Tibial artery (tissue), 4 donors: Measurements from ENCODE around the gene ABCF3.
A peak's percentile ranks its signal among the peaks of the same experiment; 100 is the strongest.

Experiments used
- DNase-seq, 2 donors: peaks; one replicate each; pipeline ENCODE4 v3.0.0-alpha.2; 2019
- H3K27ac ChIP-seq, 2 donors: fragments of 200-600 bp; sonication (generic) in 1 of 2; 1 replicate in 1 of 2; 2 replicates in 1 of 2; pipeline ENCODE4 v1.5.1; 2018 to 2019; ENCODE audit warnings: mild to moderate bottlenecking in 1 of 2
- H3K27me3 ChIP-seq, 2 donors: fragments of 200-600 bp; sonication (generic) in 1 of 2; one replicate each; pipeline versions ENCODE4 v1.5.1 to v1.6.0; 2016 to 2019
- H3K36me3 ChIP-seq, 3 donors: fragments of 200-600 bp; sonication (generic) in 2 of 3; one replicate each; pipeline ENCODE4 v1.5.1; 2016 to 2019; ENCODE audit warnings: mild to moderate bottlenecking in 2 of 3
- H3K4me1 ChIP-seq, 4 donors: fragments of 200-600 bp; sonication (generic) in 2 of 4; 1 replicate in 3 of 4; 2 replicates in 1 of 4; pipeline ENCODE4 v1.5.1; 2016 to 2019
- H3K4me3 ChIP-seq, 2 donors: fragments of 200-600 bp; sonication (generic) in 1 of 2; 1 replicate in 1 of 2; 2 replicates in 1 of 2; pipeline ENCODE4 v1.5.1; 2018 to 2019; ENCODE audit warnings: mild to moderate bottlenecking in 2 of 2
- H3K9me3 ChIP-seq, 3 donors: fragments of 200-600 bp; sonication (generic) in 1 of 3; one replicate each; pipeline ENCODE4 v1.5.1; 2016 to 2019
- CTCF ChIP-seq, 2 experiments: fragments of 200-600 bp in 1 of 2; fragments of 450-650 bp in 1 of 2; IDR thresholded peaks; one replicate each; pipeline ENCODE4 v1.5.1; 2017 to 2019; ENCODE audit warnings: antibody characterized with exemption in 2 of 2, mild to moderate bottlenecking in 1 of 2, moderate library complexity in 1 of 2
- intact Hi-C: fragments of 100-400 bp; cut with DNase I; formaldehyde crosslinking; loops from one replicate; pipeline ENCODE4 v1.15.0; 2023; ENCODE audit warnings: low total_unique reads

ABCF3 gene

GRCh38 chr3:184186184-184186901 lies at the start of gene ABCF3:
ABCF3 (plus strand) TSS chr3:184186199; CDS start chr3:184186208, 9 bp downstream.
- TF ChIP-seq CTCF (IDR thresholded peaks at IDR 0.05): no peak
- intact Hi-C loops: loop anchor here (5.0 kb wide), 2 partner anchors 34 to 61 kb away; partner anchors contain the start of genes ALG3 and EEF1AKMT4
- peak in 1 of 2 donors; percentile 77 for DNase-seq

GRCh38 chr3:184140436-184140835 lies 45.6 kb upstream of the ABCF3 start:
- Histone ChIP-seq H3K27ac (no peak overlapping the region), H3K4me3 (no peak overlapping the region), H3K4me1 (peaks cover 0 to 20% (median 12%) of the 10 kb centered on the region in 4 donors), H3K9me3 (no peaks in the 10 kb centered on the region), H3K36me3 (peaks cover 57 to 81% (median 75%) of the 10 kb centered on the region in 3 donors), H3K27me3 (no peaks in the 10 kb centered on the region)
- TF ChIP-seq CTCF (IDR thresholded peaks at IDR 0.05): no peak
- intact Hi-C loops: no loop called here
- no peak for DNase-seq

More at GRCh38 chr3:184186184-184186901, at the start of gene ABCF3:
- H3K9me3 ChIP-seq: no peaks in the 10 kb centered on the region
- peaks cover 57 to 69% (median 63%) of the 10 kb centered on the region in 3 donors for H3K36me3 ChIP-seq
- peaks cover 0 to 30% (median 23%) of the 10 kb centered on the region in 4 donors for H3K4me1 ChIP-seq
- H3K4me3 ChIP-seq: peak within 1 kb of the TSS; percentile 77 to 83
- peak within 1 kb of the TSS; percentile 87 for H3K27ac ChIP-seq
- no peaks in the 10 kb centered on the region for H3K27me3 ChIP-seq

- DNase-seq: no peak
- no peaks in the 10 kb centered on the region for H3K27me3 ChIP-seq
- TF ChIP-seq CTCF (IDR thresholded peaks at IDR 0.05): no peak
- intact Hi-C loops: no loop called here
- no peak overlapping the region for H3K27ac ChIP-seq
- no peaks in the 10 kb centered on the region for H3K9me3 ChIP-seq
- H3K4me3 ChIP-seq: no peak overlapping the region
- H3K36me3 ChIP-seq: peaks cover 69 to 95% (median 90%) of the 10 kb centered on the region in 3 donors
- H3K4me1 ChIP-seq: peaks cover 0 to 10% (median 3%) of the 10 kb centered on the region in 4 donors
Measured at GRCh38 chr3:184142199-184142598, 43.8 kb upstream of the ABCF3 start.

- no peak for DNase-seq
- H3K36me3 ChIP-seq: peaks cover 69 to 85% (median 84%) of the 10 kb centered on the region in 3 donors
- no peak overlapping the region for H3K4me3 ChIP-seq
- no peaks in the 10 kb centered on the region for H3K9me3 ChIP-seq
- peaks cover 0 to 3% (median 0%) of the 10 kb centered on the region in 4 donors for H3K4me1 ChIP-seq
- TF ChIP-seq CTCF (IDR thresholded peaks at IDR 0.05): no peak
- intact Hi-C loops: no loop called here
- H3K27me3 ChIP-seq: no peaks in the 10 kb centered on the region
- H3K27ac ChIP-seq: no peak overlapping the region
Measured at GRCh38 chr3:184143327-184143726, 42.7 kb upstream of the ABCF3 start.

GRCh38 chr3:184144505-184144904 lies 41.5 kb upstream of the ABCF3 start:
- peaks cover 69 to 76% (median 73%) of the 10 kb centered on the region in 3 donors for H3K36me3 ChIP-seq
- H3K4me1 ChIP-seq: peaks cover 0 to 3% (median 0%) of the 10 kb centered on the region in 4 donors
- H3K4me3 ChIP-seq: no peak overlapping the region
- TF ChIP-seq CTCF (IDR thresholded peaks at IDR 0.05): no peak
- intact Hi-C loops: no loop called here
- no peaks in the 10 kb centered on the region for H3K9me3 ChIP-seq
- no peaks in the 10 kb centered on the region for H3K27me3 ChIP-seq
- H3K27ac ChIP-seq: no peak overlapping the region
- DNase-seq: no peak
